Mammary epithelial cell (primary cell): ENCODE data around the gene PAWR.

ENCODE experiments used
- CTCF ChIP-seq, 2 donors: IDR thresholded peaks in 1 of 2; conservative IDR thresholded peaks in 1 of 2; 2 replicates each; pipeline ENCODE4 v1.5.1; 2011 to 2012; ENCODE audit warnings: inconsistent platforms in 2 of 2, low read length in 2 of 2, mild to moderate bottlenecking in 2 of 2, control low read depth in 1 of 2, low read depth in 1 of 2; ENCODE audit not compliant: insufficient read depth in 1 of 2; ENCODE audit errors: extremely low read depth in 1 of 2
- EZH2 ChIP-seq: IDR thresholded peaks from 2 replicates; pipeline ENCODE4 v1.6.1; 2012; ENCODE audit warnings: low read length, inconsistent platforms, borderline replicate concordance

- no peak for TF ChIP-seq EZH2
- no peak for TF ChIP-seq CTCF (conservative IDR thresholded peaks at IDR 0.05 in 1 of 2, IDR thresholded peaks at IDR 0.05 in 1 of 2; ENCODE audit: extremely low read depth in 1 of 2, insufficient read depth in 1 of 2, low read depth in 1 of 2, low read length in 2 of 2)
Observed at GRCh38 chr12:79553863-79554574, 136.7 kb downstream of the PAWR start.
